Activated T-cell treated with anti-CD3 and anti-CD28 coated beads, Interleukin-2, amount 50 U/mL, for 48 hours (primary cell): ENCODE data around the gene SORCS3.

Experiments used
- DNase-seq, 2 experiments: peaks; one replicate each; pipeline ENCODE4 v3.0.0-alpha.2; 2020

Gene SORCS3

DNA sequence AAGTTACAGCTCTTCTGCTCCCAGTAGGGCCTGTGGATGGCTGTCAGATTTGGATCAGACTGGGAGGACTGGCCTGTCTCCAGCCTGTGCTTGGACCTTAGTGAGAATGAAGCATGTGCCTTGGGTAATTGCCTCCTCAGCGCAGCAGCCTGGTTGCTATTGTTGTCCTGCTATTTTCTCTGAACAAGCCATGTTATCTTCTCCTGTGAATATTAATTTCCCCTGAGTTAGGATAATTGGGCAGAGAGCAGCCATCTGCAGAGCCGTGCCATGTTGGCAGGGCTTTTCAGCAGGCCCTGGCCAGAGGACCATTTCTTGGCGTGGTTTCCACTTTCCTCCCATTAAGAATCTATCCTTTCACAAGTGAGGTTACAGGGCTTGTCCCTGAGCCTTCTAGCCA is 497.3 kb downstream of the SORCS3 start:
- DNase-seq = no peak

DNA sequence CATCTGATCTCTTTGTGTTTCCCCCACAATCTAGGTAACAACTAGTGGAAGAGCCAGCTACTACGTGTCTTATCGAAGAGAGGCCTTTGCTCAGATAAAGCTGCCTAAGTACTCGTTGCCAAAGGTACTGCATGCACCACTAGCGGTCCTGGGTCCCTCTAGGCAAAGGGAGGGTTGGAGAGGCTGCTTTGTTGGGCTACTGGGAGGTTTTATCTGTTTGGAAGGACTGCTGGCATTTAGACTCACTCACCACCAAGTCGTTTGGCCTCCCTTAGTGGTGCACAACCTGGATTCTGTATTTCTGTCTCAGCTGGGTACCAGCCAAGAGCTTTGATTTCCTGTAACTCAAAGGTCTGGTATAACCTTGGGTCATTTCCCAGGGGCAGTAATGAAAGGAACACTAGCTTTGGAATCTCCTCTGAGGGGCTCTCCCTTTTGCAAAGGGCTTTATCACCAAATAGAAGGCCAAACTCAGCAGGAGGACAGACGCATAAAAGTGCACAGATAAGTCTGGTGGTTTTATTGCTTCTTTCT is 498.3 kb downstream of the SORCS3 start:
- DNase-seq = no peak

DNA sequence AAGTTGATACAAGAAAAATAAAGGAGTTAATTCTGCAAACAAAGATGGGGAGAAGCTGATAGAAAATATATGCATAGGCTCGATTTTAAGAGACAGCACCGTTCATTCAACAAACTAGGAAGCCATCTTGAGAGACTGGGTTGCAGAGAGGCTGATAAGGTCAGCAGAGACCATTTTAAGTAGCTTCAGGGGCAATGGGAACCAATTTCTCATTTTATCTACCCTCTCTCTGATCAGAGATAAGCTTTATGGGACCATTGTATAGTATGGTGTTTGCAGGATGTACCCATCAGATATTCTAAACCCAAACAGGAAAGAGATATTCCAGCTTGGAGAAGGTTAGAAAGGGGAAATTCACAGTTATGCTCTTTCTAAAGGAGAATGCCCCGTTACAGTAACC is 499.5 kb downstream of the SORCS3 start:
- DNase-seq = no peak

DNA sequence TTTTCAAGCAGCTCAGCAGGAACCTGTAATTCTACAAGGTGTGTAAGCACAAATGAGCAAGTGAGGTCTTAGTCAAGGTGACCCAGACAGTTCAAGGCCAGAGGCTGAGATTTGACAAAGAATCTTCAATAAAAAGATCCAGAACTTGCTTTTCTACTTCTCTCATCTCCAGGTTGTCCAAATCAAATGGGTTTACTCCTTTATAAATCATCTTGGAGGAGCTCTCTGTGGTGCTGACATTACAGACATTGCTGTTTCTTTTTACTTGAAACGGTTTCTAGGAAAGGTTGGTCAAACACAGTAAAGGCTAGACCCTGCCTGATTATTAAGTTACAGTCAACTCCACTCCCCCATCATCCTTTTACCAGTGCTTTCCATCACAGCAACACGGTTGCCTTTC is 504.6 kb downstream of the SORCS3 start:
- DNase-seq = no peak

DNA sequence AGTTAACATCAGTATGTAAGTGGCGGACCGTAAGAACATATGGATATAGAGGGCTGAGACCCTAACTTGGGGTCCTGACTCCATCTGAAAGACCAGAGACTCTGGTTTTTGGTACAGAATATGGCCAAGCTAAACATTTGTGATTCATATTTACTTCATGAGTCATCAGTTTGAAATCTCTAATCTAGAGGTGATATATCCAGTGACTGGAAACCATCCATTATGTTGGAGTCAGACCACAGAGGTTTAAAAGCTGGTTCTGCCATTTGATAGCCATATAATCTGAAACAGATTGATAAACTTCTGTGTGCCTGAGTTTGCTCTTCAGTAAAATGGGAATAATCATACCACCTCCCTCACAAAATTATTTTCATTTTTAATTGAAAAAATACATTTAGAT is 505.3 kb downstream of the SORCS3 start:
- DNase-seq = no peak

DNA sequence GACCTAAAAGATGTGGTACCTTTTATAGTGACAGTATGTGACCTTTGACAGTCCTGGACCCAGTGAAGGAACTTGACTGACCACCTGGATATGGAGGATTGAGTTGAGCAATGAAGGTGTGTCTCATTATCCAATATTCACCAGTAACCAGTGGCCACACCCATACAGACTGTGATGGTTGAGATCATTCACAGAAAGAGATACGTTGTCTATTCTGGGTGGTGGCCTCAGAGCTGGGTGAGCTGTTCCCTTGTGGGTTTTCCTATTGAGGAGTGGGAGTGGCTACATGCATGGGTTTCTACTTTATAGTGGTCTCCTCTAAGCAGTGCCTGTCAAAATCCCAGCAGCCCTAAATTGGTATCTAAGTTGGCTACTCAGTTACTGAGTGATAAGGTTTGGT is 507.4 kb downstream of the SORCS3 start:
- no peak for DNase-seq

DNA sequence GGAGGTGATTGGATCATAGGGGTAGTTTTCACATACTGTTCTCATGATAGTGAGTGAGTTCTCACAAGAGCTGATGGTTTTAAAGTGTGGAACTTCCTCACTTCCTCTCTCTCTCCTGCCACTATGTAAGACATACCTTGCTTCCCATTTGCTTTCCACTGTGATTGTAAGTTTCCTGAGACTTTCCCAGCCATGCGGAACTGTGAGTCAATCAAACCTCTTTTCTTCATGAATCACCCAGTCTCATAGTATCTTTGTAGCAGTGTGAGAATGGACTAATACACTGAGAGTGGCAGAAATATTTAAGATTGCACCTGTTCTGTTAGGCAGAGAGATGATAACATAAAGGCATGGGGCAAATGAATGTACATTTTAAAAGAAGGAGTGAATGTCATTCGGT is 507.8 kb downstream of the SORCS3 start:
- no peak for DNase-seq

DNA sequence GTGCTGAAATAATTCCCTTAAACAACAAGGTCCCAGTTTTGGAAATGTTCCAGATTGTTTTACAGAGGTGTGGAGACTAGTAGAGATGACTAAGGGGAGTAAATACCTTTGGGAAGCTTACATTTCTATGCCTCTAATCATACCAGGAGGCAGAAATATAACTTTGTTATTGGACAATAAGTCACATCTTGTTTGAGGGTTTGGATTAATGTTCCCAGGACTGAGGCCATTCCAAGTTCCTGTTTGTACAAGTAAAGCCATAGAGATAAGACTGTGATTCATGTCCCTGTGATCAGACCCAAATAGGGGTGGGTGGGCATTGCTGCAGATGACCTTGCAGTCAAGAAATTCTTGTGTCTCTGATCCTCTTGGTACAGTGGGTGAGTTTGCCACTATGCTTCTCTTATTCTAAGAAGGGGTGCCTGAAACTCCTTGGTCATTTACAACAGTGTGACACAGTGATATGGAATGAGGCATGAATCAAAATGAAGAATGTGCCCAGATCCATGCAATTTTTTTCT is 508.3 kb downstream of the SORCS3 start:
- DNase-seq = no peak

DNA sequence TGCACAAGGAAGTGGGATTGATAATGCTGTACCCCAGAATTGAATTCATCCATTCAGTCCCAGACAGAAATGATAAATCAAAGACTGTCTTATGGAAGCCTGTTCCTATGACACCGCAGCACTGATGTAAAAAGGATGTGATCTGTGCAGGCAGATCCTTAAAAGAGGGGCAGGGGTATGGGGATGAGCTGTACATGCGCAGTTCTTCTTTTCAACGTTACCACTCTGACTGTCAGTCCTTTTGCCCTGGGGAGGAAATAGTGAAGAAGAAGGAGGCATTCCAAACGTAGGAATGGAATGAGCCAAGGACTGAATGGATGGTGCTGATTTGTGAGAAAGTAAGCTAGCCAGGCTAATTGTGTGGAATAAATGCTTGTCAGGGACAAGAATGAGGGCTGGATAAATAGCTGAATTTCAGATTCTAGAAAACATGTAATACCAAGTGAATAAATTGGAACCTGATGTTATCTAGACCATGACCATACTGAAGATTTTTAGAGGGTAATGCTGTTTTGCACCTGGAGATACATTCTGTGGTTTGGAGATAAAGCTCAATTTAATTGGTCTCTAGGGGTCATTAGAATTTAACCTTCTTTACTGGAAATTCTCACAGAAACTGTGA is 509.3 kb downstream of the SORCS3 start:
- no peak for DNase-seq

DNA sequence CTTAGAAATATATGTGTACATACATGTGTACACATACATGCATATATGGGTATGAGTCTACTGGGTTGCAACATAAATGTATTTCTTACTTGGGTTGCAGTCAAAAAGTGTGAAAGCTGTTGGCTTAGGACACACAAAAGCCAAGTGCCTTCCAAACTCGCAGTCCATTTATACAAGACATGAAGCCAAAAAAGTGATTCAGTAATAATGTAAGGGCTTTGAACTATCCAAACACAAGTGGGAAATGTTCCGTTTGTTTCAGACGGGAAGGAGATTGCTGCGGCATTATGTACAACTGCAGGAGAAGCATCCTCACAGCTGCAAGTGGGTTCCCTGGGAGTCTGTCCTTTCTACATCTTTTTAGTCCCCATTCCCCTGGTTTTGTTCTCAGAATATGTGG is 513.6 kb downstream of the SORCS3 start:
- DNase-seq = no peak

DNA sequence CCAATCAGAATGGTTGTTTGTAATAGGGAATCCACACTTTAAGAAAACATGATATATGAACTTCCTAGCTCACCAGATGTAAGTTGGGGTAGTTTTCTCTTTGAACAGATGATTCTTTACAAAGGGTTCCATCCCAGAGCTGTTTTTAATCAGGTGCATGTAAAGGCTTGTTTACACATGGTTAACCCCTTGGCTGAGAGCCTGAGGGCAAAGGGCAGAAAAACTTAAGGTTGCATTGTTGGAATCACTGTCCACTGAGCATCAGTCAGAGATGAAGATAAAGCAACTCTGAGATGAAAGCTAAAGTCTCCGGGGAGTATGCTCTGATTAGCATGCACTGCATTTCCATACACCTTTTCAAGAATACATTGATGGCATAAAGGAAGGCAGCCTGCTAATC is 518.2 kb downstream of the SORCS3 start:
- DNase-seq = no peak

DNA sequence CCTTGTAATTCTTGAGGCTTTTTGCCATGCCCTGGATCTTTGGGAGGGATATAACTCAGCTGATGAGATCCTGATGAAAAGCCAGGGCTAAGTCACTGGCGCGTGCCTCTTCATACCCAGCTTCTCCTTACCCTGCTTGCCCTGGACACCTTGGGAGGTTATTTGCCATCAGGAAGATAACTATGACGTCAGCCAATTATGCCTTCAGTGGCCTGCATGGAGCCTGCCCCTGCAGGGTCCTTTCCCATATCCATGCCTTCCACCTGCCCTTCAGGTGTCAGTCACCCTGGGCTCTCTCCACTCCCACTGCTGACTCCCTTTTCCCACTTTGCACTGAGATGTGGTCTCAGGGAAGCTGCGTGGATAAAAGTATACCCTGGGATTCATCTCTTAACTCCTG is 520.1 kb downstream of the SORCS3 start:
- DNase-seq = no peak

DNA sequence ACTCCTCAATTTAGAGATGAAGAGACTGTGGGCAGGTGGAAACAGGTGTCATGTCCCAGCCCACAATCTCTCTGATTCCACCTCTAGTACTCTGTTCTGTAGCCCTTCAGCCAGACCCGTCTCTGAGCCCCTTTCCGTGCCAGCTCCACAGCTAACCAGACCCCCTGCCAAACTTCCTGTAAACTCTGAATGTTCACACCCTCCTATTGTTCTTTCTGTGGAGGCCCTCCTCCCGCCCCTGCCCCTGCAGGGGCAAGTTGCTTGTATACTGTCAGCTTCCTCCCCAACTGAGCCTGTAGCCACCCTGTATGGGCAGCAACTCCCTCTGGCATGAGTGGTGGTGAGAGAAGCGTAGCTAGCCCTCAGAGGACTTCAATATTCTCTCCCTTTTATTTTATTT is 520.7 kb downstream of the SORCS3 start:
- no peak for DNase-seq

DNA sequence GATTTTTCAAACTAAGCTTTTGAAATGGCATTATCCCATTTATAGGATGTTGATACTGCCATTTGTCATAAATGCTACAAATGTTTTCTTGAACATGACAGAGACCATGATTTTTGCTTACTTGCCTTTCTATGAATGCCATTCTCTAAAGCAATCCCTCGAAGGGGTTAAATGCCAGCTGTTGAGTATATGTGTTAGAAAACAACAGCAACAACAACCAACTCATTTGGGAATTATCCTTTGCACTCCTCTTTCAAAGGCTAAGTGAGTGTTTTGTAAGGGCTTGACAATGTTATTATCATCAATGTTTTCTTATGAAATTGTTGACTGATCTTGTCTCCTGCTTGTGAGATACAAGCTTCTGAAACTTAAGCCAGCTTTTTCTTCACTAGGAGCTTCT is 529.4 kb downstream of the SORCS3 start:
- no peak for DNase-seq

DNA sequence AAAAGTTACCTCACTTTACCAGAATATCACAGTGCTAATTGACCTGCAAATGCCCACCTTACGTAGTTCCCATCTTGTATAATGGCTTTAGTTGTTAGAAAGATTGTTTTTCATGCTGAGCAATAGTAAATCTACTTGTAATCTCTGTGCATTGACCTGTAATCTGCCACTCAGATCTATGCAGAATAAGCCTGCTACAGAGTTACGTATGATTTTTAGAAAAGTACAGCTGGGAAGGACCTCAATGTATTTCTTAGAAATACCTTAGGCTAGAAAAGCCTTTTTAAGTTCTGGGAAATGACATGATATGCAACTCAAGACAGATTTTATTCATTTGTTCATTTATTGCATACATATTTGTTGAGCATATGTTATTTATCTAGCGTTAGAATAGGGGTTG is 530.9 kb downstream of the SORCS3 start:
- DNase-seq = no peak

DNA sequence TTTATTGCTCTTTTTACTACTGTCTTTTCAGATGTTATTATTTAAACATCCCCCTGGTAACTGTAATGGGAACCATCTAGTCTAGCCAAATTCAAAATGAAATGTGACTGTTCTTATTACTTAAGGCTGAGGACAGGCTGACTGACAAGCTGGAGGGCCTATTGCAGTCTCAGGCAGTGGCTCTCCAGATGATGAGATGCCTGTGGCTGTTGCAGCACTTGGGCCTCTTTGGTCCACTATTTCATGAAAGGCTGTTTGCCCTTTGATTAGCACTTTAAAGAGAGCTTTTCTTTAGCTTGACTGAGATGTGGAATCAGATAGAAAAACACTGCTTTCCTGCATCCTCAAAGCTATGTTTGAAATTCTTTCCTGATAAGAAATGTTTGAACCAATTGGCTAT is 540.5 kb downstream of the SORCS3 start:
- DNase-seq = no peak

DNA sequence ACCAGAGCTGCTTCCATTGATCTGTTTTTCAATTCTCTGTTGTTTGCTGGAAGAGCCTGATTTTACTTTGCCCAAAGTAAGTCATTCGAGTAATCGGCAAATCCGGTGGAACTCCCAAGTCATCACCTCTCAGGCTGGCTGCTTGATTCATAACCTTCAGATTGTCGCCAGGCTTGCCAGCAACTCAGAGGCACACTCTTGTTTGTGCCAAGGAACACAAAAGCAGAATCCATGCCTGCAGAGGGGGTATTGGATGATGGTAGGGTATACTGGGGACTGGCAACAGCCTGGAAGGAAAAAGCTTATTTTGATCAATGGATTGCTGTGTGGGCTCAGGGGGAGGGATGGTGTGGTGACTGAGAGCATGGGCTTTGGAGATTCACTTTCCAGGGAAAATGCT is 542.4 kb downstream of the SORCS3 start:
- no peak for DNase-seq

DNA sequence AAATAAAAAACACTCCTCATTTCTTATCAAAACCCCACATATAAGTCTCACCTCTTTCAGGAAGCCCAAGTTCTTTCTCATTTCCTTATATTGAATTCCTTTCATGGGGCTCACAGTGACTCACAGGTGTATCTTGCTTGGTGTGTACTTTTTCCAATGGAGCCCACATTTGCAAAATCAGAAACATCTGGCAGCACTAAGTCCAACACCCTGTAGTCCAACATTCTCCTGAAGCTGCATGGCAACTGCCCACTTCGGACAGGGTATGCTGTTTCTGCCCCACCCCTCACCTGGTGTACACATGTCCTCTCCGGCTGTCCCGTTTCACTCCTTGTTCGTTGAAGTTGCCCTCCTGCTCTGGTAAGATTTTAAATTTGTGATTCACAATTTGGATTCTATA is 544.1 kb downstream of the SORCS3 start:
- no peak for DNase-seq

DNA sequence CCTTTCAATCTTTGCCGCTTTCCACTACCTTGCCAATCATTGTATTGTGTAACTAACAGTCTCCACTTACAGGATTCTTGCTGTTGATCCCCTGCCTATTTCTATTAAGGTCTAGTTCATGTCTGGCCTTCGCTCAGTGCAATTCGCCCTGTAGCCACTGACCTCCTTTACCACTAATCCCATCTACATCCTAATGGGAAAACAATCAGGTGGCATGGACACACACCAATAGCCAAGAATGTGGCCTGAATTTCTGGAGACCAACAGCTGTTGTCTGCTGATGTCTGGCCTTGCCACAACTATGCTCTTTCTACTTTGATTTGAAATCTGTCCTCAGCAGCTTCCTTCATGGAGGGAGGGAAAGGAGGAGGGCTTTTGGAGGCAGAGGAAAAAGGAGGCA is 546.2 kb downstream of the SORCS3 start:
- DNase-seq = no peak

DNA sequence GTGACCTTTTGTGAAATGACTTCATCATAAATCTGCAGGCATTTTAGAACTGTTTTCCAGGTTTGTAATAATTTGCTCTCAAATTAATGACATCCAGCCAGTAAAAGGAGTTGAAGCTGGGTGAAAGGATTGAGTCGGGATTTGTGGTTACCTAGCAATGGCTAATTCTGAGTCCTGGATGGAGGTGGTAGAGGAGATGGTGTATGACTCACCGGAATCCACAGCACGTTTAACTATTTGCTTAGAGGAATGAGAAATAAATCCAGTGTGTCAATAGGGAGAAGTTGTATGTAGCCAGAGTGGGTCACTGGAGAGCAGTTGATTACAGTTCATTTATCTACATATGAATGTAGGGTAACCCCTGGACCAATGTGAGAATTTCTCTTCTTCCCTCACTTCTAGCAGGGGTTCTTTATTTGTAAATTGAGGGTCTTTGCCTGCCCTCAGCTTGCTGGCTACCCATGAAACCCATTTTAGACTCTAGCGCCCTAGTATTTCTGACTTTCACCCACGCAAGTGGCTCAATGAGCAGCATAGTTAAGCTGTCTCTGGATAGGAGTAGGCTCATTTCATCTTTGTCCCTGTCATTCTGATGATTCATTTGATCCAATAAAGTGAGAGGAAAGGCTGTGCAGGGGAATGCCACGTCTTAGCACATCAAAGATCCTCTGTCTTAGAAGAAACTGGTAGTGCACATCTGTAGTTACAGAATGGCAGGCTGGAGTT is 547.8 kb downstream of the SORCS3 start:
- DNase-seq = no peak

DNA sequence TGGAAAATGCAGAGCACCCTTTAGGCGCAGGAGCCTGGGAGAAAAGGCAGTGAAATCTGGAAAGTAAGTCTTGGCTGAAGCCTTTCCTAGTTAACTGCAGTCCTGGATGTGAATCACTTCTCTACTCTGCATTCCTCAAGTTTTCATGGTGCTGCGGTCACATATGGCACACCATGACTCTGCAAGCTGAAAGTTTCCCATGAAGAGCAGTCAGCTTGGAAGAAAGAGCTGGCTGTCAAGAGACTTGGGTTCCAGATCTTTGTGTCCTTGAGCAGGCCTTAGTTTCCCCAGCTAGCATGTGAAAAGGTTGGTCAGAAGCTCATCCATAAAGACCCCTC is 548.3 kb downstream of the SORCS3 start:
- no peak for DNase-seq

DNA sequence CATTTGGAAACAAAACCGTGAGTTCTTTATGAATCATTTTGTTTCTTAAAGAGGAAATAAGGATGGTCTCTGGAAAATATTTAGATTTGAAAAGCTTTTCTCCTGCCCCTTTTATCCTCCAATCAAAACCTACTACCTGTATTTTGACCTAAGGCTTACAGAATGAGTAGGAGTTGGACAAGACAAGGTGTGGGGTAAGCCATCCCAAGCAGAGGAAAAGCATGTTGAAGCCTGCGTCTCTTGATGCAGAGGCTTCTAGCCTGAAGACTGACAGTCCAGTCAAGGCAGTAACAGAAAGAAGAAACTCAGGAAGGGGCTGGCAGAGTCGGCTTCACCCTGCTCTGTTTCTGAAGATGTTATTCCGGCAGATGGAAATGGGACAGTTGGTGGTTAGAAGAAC is 551.1 kb downstream of the SORCS3 start:
- no peak for DNase-seq

DNA sequence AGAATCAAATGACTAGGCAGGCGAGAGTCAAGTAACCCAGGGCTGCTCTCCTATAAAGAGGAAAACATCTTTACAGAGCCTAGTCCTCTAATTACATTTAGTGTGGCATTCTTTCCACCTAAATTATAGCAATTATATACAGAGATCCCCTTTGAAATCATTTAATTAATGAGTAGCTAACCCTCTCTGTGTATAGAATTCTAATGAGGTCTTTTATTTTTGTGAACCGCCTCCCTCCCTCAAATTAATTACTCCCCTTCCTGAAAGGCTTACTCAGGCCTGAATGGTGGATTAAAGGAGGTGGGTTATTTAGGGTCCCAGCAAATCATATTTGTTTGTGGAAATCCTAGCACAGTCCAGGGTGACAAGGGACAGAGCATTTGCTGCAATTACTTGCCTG is 551.8 kb downstream of the SORCS3 start:
- DNase-seq = no peak

DNA sequence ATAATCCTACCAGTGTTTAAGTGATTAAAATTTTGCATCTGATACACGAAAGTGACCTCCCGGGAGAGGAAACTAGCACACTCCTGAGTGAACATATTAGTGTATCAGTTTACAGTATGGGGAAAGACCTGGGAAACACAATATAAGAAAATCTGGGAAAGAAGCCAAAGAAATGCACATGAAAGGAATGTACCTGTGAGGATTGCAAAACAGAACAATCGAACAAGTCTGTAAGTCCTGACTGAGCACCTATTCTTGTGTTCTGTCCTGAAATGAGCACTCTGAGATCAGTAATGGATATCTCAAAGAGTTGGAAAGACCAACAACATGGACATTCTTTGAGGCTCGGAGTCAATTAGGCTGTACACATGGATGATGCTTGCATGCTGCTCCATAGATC is 554.7 kb downstream of the SORCS3 start:
- DNase-seq = no peak
